ENCODE data around the gene MEX3D.

DNA sequence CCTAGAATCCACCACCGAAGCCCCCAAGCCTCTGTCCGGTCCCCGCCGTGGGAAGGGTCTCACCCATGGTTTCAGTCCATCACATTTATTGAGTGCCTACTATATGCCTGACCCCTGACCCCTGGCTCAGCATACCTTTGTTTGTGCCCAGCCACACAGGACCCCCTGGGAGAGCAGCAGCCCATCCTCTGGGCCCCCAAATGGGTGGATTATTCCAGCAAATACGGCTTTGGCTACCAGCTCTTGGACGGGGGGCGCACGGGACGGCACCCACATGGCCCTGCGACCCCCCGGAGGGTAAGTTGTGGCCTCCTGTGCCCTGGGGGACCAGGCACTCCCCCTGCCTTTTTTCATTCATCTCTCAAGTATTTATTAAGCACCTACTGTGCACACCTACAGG lies 36.5 kb downstream of the MEX3D start:
- TF ChIP-seq, protein P1, sequence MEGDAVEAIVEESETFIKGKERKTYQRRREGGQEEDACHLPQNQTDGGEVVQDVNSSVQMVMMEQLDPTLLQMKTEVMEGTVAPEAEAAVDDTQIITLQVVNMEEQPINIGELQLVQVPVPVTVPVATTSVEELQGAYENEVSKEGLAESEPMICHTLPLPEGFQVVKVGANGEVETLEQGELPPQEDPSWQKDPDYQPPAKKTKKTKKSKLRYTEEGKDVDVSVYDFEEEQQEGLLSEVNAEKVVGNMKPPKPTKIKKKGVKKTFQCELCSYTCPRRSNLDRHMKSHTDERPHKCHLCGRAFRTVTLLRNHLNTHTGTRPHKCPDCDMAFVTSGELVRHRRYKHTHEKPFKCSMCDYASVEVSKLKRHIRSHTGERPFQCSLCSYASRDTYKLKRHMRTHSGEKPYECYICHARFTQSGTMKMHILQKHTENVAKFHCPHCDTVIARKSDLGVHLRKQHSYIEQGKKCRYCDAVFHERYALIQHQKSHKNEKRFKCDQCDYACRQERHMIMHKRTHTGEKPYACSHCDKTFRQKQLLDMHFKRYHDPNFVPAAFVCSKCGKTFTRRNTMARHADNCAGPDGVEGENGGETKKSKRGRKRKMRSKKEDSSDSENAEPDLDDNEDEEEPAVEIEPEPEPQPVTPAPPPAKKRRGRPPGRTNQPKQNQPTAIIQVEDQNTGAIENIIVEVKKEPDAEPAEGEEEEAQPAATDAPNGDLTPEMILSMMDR (IDR thresholded peaks at IDR 0.05) = no peak
- no peak for TF ChIP-seq POLR2A (IDR thresholded peaks at IDR 0.05)
